ENCODE data around the gene ENDOG.
A peak's percentile ranks its signal among the peaks of the same experiment; 100 is the strongest.
"Not testable (repeated sequence)": the region's sequence is repeated elsewhere in the genome, so short reads cannot be mapped to it uniquely, and the experiment has no call there.

The ENDOG gene

GRCh38 chr9:128829477-128830251 lies 11.4 kb downstream of the ENDOG start, which contains the start of gene SPOUT1:
TSS of gene SPOUT1 (minus strand) at chr9:128829794. CDS start at chr9:128829780, 14 bp downstream.
- peak; percentile 77 for DNase-seq

- DNase-seq, result no peak
Observed at GRCh38 chr9:128833696-128834095, 15.4 kb downstream of the ENDOG start.

DNA sequence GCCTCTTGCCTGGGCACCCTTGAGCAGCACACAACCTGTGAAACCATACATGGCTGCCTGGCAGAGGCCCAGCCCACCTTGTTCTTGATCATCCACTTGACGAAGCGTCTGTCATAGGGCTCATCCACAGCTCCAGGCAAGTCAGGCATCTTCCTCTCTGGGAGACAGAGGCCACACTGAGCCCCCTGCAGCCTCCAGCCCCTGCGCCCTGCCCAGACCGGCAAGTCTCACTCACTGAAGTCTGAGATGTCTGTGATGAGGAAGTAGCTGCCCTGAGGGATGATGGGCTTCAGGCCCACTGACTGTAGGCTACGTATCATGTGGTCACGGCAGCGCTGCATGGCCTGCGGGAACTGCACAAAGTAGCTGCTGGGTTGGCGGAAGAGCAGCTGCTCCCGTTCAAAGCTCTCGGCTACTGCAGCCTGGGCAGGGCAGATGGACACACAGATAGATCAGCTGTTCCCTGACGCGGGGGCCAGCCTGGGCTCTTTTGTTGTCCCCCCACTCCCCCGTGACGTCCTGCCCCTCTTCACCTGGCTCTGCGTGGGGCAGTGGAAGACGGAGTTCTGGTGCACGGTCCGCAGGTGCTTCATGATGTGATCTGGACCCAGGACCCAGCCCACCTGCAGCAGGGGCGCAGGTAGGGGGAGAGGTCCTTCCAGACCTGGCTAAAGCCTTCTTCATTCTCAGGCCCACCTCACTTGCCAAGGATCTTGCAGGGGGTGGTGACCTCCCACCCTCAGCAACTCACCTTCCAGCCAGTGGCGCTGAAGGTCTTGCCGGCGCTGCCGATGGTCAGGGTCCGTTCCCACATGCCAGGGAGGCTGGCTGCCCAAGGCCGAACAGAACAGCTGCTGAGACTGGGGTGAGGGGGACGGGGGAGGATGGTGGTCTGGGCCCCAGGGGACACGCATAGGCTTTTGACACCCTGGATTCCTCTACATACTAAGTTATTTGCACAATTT lies 17.2 kb downstream of the ENDOG start:
- DNase-seq, result no peak

DNA sequence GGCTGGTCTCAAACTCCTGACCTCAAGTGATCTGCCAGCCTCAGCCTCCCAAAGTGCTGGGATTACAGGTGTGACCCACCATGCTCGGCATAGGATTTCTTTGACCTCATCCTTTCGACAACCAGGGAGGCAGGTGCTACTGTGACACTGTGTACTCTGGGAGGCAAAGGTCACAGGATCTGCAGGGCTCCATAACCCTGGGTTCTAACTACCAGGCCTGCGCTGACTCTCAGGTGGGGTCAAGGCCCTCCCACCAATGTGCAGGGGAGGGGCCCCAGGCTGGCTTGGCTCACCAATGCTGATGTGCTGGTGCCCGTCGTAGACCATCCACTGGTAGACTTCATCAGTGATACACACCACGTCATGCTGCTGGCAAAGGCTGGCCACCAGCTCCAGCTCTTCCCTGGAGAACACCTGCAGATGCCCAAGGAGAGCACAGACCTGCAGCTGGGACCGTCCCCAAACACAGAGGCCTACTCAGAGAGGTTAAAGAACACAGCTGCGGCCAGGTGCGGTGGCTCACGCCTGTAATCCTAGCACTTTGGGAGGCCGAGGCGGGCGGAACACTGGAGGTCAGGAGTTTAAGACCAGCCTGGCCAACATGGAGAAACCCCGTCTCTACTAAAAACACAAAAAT lies 18.3 kb downstream of the ENDOG start:
- no peak for DNase-seq

- no peak for DNase-seq
Observed at GRCh38 chr9:128838338-128838737, 20.0 kb downstream of the ENDOG start.

DNA sequence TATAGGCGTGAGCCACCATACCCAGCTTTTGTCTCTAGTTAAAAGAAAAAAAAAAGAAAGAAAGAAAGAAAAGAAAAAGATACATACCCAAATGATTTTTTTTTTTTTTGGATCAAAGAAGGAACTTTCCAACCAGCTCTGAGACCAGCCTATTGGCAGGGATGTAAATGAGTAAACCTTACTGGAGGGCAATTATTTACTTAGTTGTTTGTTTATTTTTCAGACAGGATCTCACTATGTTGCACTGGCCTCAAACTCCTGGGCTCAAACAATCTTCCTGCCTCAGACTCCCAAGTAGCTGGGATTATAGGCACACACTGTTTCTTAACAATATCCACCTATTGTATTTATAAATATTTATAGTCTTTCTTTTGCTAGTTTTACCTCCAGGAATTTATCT lies 22.2 kb downstream of the ENDOG start:
- DNase-seq, result no peak

GRCh38 chr9:128841694-128842492 lies 23.6 kb downstream of the ENDOG start:
- DNase-seq, result no peak

- not testable (repeated sequence) for DNase-seq
Observed at GRCh38 chr9:128843171-128843570, 24.9 kb downstream of the ENDOG start.

GRCh38 chr9:128845186-128845931 lies 27.1 kb downstream of the ENDOG start:
- peak; percentile 96 for DNase-seq

DNA sequence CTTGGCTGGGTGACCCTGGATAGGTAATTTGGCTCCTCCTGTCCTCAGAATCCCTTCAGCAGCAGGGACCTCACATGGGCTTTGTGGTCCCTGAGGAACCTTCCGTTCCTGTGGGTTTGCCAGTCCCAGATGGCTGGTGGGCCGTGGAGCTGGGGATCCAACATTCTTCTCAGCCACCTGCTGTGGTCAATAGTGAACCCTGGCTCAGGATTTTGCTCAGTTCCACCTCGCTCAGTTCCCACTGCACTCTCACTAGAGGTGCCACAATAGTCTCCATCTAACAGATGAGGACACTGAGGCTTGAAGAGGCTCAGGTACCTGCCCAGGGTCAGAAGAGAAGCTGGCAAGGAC lies 28.4 kb downstream of the ENDOG start:
- DNase-seq, result no peak

DNA sequence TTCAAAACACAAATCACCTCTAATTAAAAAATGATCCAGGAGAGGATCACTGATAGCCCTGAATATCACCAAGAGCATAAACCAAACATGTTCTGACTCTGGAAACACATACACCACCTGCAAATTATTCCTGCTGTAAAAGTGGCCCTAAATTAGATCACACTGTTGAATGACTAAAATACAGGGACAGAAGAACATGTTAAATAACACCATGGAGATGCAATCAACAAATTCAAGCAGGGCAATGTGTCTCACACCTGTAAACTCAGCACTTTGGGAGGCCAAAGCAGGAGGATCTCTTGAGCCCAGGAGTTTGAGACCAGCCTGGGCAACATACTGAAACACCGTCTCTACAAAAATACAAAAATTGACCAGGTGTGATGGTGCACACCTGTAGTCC lies 29.5 kb downstream of the ENDOG start:
- DNase-seq, result no peak

DNA sequence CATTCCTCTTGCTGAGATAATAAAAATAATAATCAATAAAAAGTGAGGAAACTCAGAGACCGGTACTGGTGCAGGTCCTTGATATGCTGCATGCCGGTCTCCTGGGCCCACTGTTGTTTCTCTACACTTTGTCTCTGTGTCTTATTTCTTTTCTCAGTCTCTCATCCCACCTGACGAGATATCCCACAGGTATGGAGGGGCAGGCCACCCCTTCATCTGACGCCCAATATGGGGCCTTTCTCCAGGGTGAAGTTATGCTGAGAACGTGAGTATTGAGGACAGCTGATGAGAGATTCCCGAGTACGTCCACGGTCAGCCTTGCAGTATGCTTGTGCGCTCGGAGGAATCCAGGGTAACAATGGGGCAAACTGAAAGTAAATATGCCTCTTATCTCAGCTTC lies 32.7 kb downstream of the ENDOG start:
- not testable (repeated sequence) for DNase-seq

DNA sequence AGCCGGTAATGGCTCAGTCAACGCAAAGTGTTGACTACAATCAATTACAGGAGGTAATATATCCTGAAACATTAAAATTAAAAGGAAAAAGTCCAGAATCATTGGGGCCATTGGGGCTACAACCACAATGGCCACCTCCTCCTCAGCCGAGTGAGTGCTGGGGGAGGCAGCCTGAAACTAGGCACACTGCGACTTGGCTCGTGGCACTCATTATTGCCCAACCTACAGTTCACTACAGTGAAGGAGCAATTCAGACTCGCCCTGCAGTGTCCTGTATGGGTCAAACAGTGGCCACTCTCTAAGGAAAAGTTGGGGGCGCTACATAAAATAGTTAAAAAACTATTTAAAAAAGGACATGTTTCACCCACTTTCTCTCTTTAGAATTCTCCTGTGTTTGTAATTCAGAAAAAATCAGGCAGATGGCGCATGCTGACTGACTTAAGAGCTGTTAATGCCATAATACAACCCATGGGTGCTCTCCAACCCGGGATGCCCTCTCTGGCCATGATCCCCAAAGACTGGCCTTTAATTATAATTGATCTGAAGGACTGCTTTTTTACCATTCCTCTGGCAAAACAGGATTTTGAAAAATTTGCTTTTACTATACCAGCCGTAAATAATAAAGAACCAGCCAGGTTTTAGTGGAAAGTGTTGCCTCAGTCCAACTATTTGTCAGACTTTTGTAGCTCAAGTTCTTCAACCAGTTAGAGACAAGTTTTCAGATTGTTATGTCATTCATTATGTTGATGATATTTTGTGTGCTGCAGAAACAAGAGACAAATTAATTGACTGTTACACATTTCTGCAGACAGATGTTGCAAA lies 33.7 kb downstream of the ENDOG start:
- not testable (repeated sequence) for DNase-seq

- not testable (repeated sequence) for DNase-seq
Observed at GRCh38 chr9:128852646-128853045, 34.3 kb downstream of the ENDOG start.

DNA sequence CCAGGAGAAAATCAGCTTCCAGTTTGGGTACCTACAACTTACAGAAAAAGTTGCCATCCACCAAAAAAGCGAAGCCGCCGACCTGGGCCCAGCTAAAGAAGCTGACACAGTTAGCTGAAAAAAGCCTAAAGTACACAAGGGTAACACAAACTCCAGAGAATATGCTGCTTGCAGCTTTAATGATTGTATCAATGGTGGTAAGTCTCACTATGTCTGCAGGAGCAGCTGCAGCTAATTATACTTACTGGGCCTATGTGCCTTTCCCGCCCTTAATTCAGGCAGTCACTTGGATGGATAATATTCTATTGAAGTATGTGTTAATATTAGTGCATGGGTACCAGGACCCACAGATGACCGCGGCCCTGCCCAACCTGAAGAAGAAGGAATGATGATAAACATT lies 36.2 kb downstream of the ENDOG start:
- DNase-seq, result not testable (repeated sequence)

GRCh38 chr9:128858476-128858875 lies 40.2 kb downstream of the ENDOG start:
- not testable (repeated sequence) for DNase-seq

DNA sequence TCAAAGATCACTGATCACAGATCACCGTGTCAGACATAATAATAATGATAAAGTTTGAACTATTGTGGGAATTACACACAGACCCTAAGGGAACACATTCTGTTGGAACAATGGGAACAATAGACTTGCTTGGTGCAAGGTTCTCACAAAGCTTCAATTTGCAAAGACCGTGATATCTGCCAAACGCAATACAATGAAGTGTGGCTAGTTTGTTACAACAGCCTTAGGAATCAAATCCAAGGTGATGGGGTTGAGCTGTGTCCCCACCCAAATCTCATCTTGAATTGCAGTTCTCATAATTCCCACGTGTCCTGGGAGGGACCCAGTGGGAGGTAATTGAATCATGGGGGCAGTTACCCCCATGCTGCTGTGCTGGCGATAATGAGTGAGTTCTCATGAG lies 42.6 kb downstream of the ENDOG start:
- DNase-seq, result no peak

- no peak for DNase-seq
Observed at GRCh38 chr9:128861501-128861900, 43.2 kb downstream of the ENDOG start.

- DNase-seq, result no peak
Observed at GRCh38 chr9:128862401-128862851, 44.1 kb downstream of the ENDOG start.

- DNase-seq, result no peak
Observed at GRCh38 chr9:128863647-128864046, 45.3 kb downstream of the ENDOG start.
